Measurements from ENCODE around the gene SS18.

SS18 gene

GRCh38 chr18:26002375-26002910 is 88.0 kb downstream of the SS18 start:
- no peak for DNase-seq (ENCODE audit: low read depth)

GRCh38 chr18:25998461-25998860 is 92.0 kb downstream of the SS18 start:
- no peak for DNase-seq (ENCODE audit: low read depth)

- DNase-seq (ENCODE audit: low read depth): no peak
These were observed 97.8 kb downstream of the SS18 start for GRCh38 chr18:25992566-25992965.

GRCh38 chr18:25990473-25990872 is 99.9 kb downstream of the SS18 start:
- DNase-seq (ENCODE audit: low read depth): no peak

- DNase-seq (ENCODE audit: low read depth): no peak
These were observed 104.6 kb downstream of the SS18 start for GRCh38 chr18:25985707-25986394.

GRCh38 chr18:25983730-25984129 is 106.7 kb downstream of the SS18 start:
- no peak for DNase-seq (ENCODE audit: low read depth)

GRCh38 chr18:25982961-25983360 is 107.5 kb downstream of the SS18 start:
- DNase-seq (ENCODE audit: low read depth): no peak

GRCh38 chr18:25982153-25982552 is 108.3 kb downstream of the SS18 start:
- DNase-seq (ENCODE audit: low read depth): no peak

GRCh38 chr18:25979369-25980040 is 110.9 kb downstream of the SS18 start:
- DNase-seq (ENCODE audit: low read depth): no peak

- DNase-seq (ENCODE audit: low read depth): no peak
These were observed 113.9 kb downstream of the SS18 start for GRCh38 chr18:25976554-25976953.

- DNase-seq (ENCODE audit: low read depth): peak; percentile 2
These were observed 115.8 kb downstream of the SS18 start for GRCh38 chr18:25974630-25975077.
